GM20000 (cell line): ENCODE measurements around the gene MYEF2.

Experiments used
- DNase-seq: peaks from one replicate; pipeline ENCODE4 v3.0.0; 2012; ENCODE audit warnings: low spot score
- CTCF ChIP-seq: IDR thresholded peaks from 2 replicates; pipeline ENCODE4 v1.5.1; 2012; ENCODE audit warnings: mild to moderate bottlenecking, control low read depth; ENCODE audit errors: extremely low read depth, missing control alignments

MYEF2 gene

GRCh38 chr15:48105936-48106335 lies 72.2 kb downstream of the MYEF2 start:
- no peak for TF ChIP-seq CTCF
- no peak for DNase-seq

DNA sequence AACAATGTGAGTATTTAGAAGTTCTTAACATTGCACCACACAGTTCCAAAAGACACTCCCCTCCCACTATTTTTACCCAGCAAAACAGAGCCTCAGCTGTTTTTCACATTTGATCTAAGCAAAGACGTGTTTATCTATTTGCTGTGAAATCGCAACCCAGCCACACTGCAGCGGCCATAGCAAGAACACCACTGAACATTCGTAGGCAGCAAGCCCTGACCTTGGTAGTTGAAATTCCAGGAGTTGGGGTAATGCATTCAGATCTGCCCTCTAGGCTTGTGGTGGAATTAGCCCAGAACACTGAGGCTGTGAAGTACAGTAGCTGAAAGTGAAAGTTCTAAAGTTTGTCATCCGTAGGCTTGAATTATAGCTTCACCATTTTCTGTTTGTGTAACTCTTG lies 74.4 kb downstream of the MYEF2 start:
- no peak for TF ChIP-seq CTCF
- no peak for DNase-seq

DNA sequence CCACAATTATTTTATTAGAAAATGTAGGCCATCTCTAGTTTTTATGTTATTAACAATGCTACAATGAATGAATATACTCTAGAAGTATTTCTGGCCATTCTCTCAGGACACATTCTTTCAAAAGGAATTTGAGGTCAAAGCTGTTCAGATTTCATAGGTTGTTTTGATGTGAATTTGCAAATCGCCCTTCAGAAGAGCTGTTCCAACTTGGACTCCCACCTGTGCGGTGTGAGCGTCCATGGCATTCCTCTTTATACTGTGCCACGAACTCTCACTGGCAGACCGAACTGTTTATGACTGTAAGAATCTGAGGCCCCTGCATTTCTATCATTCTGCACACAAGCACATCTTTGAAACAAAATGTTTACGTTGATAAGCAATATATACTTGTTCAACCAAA lies 75.9 kb downstream of the MYEF2 start:
- TF ChIP-seq CTCF, result no peak
- no peak for DNase-seq

GRCh38 chr15:48101376-48101961 lies 76.6 kb downstream of the MYEF2 start:
- TF ChIP-seq CTCF, result no peak
- no peak for DNase-seq

GRCh38 chr15:48097264-48097663 lies 80.8 kb downstream of the MYEF2 start:
- TF ChIP-seq CTCF, result no peak
- DNase-seq, result no peak

- DNase-seq, result no peak
- no peak for TF ChIP-seq CTCF
Measured at GRCh38 chr15:48096813-48097212, 81.3 kb downstream of the MYEF2 start.

DNA sequence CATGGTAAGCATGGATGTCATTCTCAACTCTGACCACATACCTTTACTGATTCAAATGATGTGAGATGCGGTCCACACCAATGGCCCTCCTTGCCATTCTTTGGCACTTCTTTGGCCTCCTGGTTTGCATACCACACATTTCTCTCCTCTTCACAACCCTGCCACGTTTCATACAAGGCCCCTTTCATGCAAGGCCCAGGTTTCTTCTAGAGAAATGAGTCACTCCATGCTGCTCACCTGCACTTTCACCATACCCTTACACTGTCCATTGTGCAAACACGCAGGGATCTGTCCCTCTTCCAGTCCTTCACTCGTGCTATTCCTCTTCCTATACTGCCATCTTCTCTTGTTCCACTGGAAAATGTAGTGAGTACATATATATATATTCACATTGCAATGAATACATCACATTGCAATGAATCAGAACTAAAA lies 81.7 kb downstream of the MYEF2 start:
- no peak for DNase-seq

More for the DNA sequence above, 81.7 kb downstream of the MYEF2 start:
- TF ChIP-seq CTCF, result no peak
